NB4 (cell line): ENCODE results near the gene DTNB.

Experiments
- CTCF ChIP-seq: IDR thresholded peaks from one replicate; pipeline ENCODE4 v1.5.1; 2012; ENCODE audit warnings: low read depth, low read length
- MYC ChIP-seq: IDR thresholded peaks from 2 replicates; pipeline ENCODE4 v1.6.1; 2011; ENCODE audit warnings: low read depth, low read length

GRCh38 chr2:25698752-25699151 lies 25.4 kb upstream of the DTNB start:
- TF ChIP-seq CTCF, result no peak
- TF ChIP-seq MYC, result no peak
